Kidney epithelial cell (primary cell): ENCODE measurements around the gene GPR32. TPM values are rescaled to one million over a fixed set of nuclear protein-coding genes. Genes with fewer than 3 reads are reported as not detected.

Source experiments
- DNase-seq: peaks from one replicate; pipeline ENCODE4 v3.0.0-alpha.2; 2010; ENCODE audit warnings: low read depth
- H3K27me3 ChIP-seq: 2 replicates; pipeline ENCODE4 v1.6.0; 2011; ENCODE audit warnings: low read length; ENCODE audit not compliant: control insufficient read depth, insufficient read depth
- H3K36me3 ChIP-seq: 2 replicates; pipeline ENCODE4 v1.5.1; 2011; ENCODE audit warnings: low read length; ENCODE audit not compliant: control insufficient read depth, insufficient read depth
- H3K4me3 ChIP-seq: 2 replicates; pipeline ENCODE4 v1.5.1; 2011; ENCODE audit warnings: low read depth, mild to moderate bottlenecking, control low read depth, low read length
- total RNA-seq: library from RNA; depleted of rRNA; stranded (reverse); fragments of >200 nt; gene quantifications from 2 replicates; pipeline ENCODE4 v1.2.3, GENCODE V29; 2015
- TF ChIP-seq, protein P1 (sequence below): IDR thresholded peaks from 2 replicates; pipeline ENCODE4 v1.5.1; 2011; ENCODE audit warnings: mild to moderate bottlenecking, moderate library complexity, low read length, control low read depth, inconsistent platforms; ENCODE audit not compliant: insufficient read depth, poor library complexity, severe bottlenecking

Gene GPR32
- total RNA-seq, 1 donor from 2014 or later = not detected

- H3K27me3 ChIP-seq = peaks cover 28% of the 10 kb centered on the region
- no peak for DNase-seq
- TF ChIP-seq, protein P1, sequence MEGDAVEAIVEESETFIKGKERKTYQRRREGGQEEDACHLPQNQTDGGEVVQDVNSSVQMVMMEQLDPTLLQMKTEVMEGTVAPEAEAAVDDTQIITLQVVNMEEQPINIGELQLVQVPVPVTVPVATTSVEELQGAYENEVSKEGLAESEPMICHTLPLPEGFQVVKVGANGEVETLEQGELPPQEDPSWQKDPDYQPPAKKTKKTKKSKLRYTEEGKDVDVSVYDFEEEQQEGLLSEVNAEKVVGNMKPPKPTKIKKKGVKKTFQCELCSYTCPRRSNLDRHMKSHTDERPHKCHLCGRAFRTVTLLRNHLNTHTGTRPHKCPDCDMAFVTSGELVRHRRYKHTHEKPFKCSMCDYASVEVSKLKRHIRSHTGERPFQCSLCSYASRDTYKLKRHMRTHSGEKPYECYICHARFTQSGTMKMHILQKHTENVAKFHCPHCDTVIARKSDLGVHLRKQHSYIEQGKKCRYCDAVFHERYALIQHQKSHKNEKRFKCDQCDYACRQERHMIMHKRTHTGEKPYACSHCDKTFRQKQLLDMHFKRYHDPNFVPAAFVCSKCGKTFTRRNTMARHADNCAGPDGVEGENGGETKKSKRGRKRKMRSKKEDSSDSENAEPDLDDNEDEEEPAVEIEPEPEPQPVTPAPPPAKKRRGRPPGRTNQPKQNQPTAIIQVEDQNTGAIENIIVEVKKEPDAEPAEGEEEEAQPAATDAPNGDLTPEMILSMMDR = no peak
- no peak overlapping the region for H3K4me3 ChIP-seq
- H3K36me3 ChIP-seq = no peaks in the 10 kb centered on the region
These were observed 44.6 kb downstream of the GPR32 start for GRCh38 chr19:50814883-50815282.

GRCh38 chr19:50815439-50815838 is 45.2 kb downstream of the GPR32 start:
- H3K36me3 ChIP-seq = no peaks in the 10 kb centered on the region
- DNase-seq = no peak
- TF ChIP-seq, protein P1 = no peak
- H3K27me3 ChIP-seq = peaks cover 32% of the 10 kb centered on the region
- no peak overlapping the region for H3K4me3 ChIP-seq

- Histone ChIP-seq H3K27me3 (peaks cover 48% of the 10 kb centered on the region), H3K4me3 (peak overlapping the region; percentile 36), H3K36me3 (no peaks in the 10 kb centered on the region)
- TF ChIP-seq, protein P1 = no peak
- DNase-seq = no peak
These were observed 47.9 kb downstream of the GPR32 start for GRCh38 chr19:50817941-50818858.

GRCh38 chr19:50818859-50819472 is 48.7 kb downstream of the GPR32 start:
- Histone ChIP-seq H3K4me3 (no peak overlapping the region), H3K27me3 (peaks cover 48% of the 10 kb centered on the region), H3K36me3 (no peaks in the 10 kb centered on the region)
- no peak for DNase-seq
- TF ChIP-seq, protein P1 = no peak

GRCh38 chr19:50819636-50820035 is 49.4 kb downstream of the GPR32 start:
- DNase-seq = no peak
- H3K36me3 ChIP-seq = no peaks in the 10 kb centered on the region
- TF ChIP-seq, protein P1 = no peak
- peaks cover 48% of the 10 kb centered on the region for H3K27me3 ChIP-seq
- H3K4me3 ChIP-seq = no peak overlapping the region

DNA sequence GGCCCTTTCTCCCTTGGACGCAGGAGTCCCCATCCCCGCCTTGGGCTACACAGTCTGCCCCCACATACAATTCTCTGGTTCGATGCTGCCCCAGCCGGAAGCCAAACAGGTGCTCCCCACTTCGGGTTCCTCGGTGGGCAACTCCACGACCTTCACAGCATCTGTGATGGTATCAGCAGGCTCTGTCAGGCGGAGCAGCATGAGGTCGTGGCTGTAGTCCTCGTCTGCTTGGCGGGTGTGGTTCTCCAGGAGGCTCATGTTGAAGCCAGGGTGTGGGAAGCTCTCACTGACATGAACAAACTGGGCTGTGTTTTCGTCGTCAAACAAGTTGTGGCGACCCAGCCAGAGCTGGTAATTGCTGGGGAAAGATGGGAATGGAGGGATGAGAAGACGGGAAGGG is 49.8 kb downstream of the GPR32 start:
- Histone ChIP-seq H3K36me3 (no peaks in the 10 kb centered on the region), H3K27me3 (peaks cover 48% of the 10 kb centered on the region), H3K4me3 (no peak overlapping the region)
- TF ChIP-seq, protein P1 = no peak
- DNase-seq = no peak
